Cardiac muscle cell (in vitro differentiated cells and primary cell): ENCODE data around the gene SLC25A26. TPM values are rescaled to one million over a fixed set of nuclear protein-coding genes. Genes with fewer than 3 reads are reported as not detected.

Experiments
- DNase-seq, 2 donors: peaks; one replicate each; pipeline versions ENCODE4 v3.0.0 to v3.0.0-alpha.2; 2010 to 2017; ENCODE audit warnings: low read depth in 1 of 2, low spot score in 1 of 2
- H3K27ac ChIP-seq: fragments of 200-600 bp; sonication (generic); 2 replicates; pipeline ENCODE4 v1.5.1; 2016
- H3K27me3 ChIP-seq: fragments of 200-600 bp; sonication (generic); 2 replicates; pipeline ENCODE4 v1.6.0; 2016; ENCODE audit warnings: control low read depth
- H3K36me3 ChIP-seq: fragments of 200-600 bp; sonication (generic); 2 replicates; pipeline ENCODE4 v1.5.1; 2016; ENCODE audit warnings: control low read depth
- H3K4me1 ChIP-seq: fragments of 200-600 bp; sonication (generic); 2 replicates; pipeline ENCODE4 v1.8.1; 2017; ENCODE audit warnings: low read depth, mild to moderate bottlenecking, mixed run types
- H3K4me3 ChIP-seq: fragments of 200-600 bp; sonication (generic); 2 replicates; pipeline ENCODE4 v1.5.1; 2016; ENCODE audit warnings: mild to moderate bottlenecking
- H3K9me3 ChIP-seq: fragments of 200-600 bp; sonication (generic); 2 replicates; pipeline ENCODE4 v1.5.1; 2017; ENCODE audit warnings: low read depth, mild to moderate bottlenecking, control low read depth
- polyA plus RNA-seq: library from polyadenylated mRNA; unstranded; fragments of >200 nt; fragmentation: Nextera tagmentation; extraction: Ambion mirVana; gene quantifications from 2 replicates; pipeline ENCODE4 v1.2.1, GENCODE V29; 2016
- total RNA-seq: library from RNA; depleted of rRNA; stranded (reverse); fragments of >200 nt; gene quantifications from 2 replicates; pipeline ENCODE4 v1.2.3, GENCODE V29; 2016
- TF ChIP-seq, protein P1 (sequence below): IDR thresholded peaks from 2 replicates; pipeline ENCODE4 v1.5.1; 2012; ENCODE audit warnings: low read depth, mild to moderate bottlenecking, low read length

SLC25A26 gene
- total and polyA plus RNA-seq, 2 experiments from 2014 or later: 22.2 to 41.2 TPM

DNA sequence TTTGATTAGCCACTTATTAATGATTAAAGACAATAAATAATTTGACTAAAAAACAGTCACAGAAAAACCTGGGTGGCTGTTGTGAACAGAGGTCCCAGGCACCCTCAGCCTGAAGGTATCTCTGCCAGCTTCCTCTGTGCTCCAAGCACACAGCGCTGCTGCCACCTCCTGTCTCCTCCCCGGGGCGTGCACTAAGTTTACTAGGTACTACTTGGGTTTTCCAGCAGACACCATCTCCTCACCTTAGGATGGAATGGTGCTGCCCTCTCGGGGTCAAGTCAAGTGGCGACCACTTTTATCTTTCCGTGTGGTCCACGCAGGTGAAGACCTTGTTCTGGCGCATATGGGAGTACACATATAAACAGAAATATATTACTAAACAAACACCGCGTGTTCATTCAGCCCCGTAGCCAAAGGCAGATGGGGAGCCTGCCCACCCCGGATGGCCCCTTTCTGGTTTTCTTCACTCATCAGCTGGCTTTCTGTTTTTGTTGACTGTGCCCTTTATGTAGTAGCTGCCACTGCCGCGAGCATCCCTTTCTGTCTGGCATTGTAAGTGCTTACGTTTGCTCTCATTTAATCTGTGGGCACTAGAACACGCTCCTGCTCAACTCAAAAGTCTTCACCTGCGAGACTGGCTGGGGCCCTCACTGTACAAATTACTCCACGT is 152.0 kb downstream of the SLC25A26 start:
- no peaks in the 10 kb centered on the region for H3K27me3 ChIP-seq
- no peak overlapping the region for H3K4me3 ChIP-seq
- no peak overlapping the region for H3K27ac ChIP-seq
- no peaks in the 10 kb centered on the region for H3K9me3 ChIP-seq
- peak in 1 of 2 donors; percentile 27 for DNase-seq
- TF ChIP-seq, protein P1, sequence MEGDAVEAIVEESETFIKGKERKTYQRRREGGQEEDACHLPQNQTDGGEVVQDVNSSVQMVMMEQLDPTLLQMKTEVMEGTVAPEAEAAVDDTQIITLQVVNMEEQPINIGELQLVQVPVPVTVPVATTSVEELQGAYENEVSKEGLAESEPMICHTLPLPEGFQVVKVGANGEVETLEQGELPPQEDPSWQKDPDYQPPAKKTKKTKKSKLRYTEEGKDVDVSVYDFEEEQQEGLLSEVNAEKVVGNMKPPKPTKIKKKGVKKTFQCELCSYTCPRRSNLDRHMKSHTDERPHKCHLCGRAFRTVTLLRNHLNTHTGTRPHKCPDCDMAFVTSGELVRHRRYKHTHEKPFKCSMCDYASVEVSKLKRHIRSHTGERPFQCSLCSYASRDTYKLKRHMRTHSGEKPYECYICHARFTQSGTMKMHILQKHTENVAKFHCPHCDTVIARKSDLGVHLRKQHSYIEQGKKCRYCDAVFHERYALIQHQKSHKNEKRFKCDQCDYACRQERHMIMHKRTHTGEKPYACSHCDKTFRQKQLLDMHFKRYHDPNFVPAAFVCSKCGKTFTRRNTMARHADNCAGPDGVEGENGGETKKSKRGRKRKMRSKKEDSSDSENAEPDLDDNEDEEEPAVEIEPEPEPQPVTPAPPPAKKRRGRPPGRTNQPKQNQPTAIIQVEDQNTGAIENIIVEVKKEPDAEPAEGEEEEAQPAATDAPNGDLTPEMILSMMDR: no peak
- H3K36me3 ChIP-seq: no peaks in the 10 kb centered on the region
- peaks cover 36% of the 10 kb centered on the region for H3K4me1 ChIP-seq

DNA sequence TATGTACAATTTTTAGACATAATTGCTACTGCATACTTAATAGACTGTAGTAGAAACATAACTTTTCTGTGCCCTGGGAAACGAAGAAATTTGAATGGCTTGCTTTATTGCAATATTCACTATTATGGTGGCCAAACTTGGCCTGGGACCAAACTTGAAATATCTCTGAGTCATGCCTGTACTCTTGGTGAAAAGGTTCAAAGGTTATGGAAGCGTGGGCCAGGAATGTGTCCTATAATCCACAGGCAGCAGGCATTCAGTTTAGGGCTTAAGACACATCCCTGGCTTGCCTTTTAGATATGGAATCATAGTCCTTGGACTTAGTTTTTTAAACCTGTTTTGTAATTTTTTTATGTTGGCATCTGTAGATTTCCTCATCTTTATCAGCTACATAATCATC is 155.8 kb downstream of the SLC25A26 start:
- Histone ChIP-seq H3K27ac (peak overlapping the region; percentile 45), H3K4me1 (peaks cover 34% of the 10 kb centered on the region), H3K4me3 (no peak overlapping the region), H3K27me3 (no peaks in the 10 kb centered on the region), H3K9me3 (no peaks in the 10 kb centered on the region), H3K36me3 (peaks cover 21% of the 10 kb centered on the region)
- TF ChIP-seq, protein P1: no peak
- peak; percentile 46 to 91 for DNase-seq

DNA sequence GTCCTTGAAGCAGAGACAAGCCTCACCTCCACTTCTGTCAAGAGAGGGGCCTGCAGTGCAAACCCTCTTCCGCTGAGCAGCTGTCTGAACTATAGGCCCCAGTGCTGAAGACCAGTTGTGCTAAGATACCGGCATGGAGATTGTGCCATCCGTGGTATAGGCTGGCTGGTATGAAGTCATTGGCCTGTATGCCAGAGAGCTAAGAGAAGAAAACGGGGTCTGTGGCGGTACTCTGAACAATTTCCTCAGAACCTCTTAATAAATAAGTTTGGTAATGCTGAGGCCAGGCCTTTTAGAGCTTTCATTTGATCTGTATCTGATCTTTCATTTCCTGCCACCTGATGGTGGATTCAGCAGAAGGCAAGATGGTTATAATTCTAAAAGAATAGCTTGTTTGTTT is 157.0 kb downstream of the SLC25A26 start:
- no peak overlapping the region for H3K4me3 ChIP-seq
- TF ChIP-seq, protein P1: no peak

DNA sequence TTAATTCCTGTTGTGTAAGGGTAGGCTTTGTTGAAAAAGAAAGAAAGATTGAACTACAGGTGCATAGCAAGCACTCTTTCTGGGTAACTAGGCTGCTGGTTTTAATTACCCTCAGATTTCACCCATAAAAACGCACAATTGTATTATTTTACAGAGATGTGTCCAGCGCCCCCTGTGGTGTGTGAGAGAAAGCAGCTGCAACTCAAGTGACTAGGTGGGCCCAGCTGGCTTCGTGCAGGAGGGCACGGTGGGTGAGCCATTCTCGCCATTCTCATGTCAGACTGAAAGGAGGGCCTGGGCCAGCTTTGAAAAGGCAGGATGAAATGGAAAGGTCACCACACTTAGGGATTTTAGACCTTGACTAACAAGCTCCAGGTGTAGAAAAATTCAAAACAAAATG is 157.5 kb downstream of the SLC25A26 start:
- H3K27me3 ChIP-seq: no peaks in the 10 kb centered on the region
- H3K9me3 ChIP-seq: no peaks in the 10 kb centered on the region
- peaks cover 35% of the 10 kb centered on the region for H3K36me3 ChIP-seq
- H3K4me1 ChIP-seq: peaks cover 30% of the 10 kb centered on the region
- no peak overlapping the region for H3K4me3 ChIP-seq
- DNase-seq: peak in 1 of 2 donors; percentile 36
- H3K27ac ChIP-seq: no peak overlapping the region
- TF ChIP-seq, protein P1: peak; percentile 45

More for the DNA sequence above, 157.0 kb downstream of the SLC25A26 start:
- Histone ChIP-seq H3K9me3 (no peaks in the 10 kb centered on the region), H3K27me3 (no peaks in the 10 kb centered on the region), H3K27ac (no peak overlapping the region), H3K4me1 (peaks cover 30% of the 10 kb centered on the region), H3K36me3 (peaks cover 34% of the 10 kb centered on the region)
- DNase-seq: no peak

DNA sequence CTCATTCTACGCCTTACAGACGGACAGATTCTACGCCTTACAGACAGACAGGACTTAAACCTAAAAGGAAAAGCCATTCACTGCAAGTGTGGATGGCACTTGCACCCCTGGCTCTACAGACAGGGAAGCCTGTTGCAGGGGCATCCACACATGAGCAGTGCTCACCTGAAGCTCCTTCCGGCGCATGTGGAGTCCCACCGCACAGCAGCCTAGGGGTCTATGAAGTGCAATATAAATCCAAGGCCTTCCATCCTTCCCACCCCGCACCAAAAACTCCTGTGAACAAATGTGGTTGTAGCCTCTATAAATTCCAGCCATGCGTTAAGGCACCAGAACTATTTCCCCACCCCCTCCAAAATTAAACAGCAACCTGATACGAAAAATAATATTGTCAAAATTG is 158.8 kb downstream of the SLC25A26 start:
- Histone ChIP-seq H3K4me3 (no peak overlapping the region), H3K36me3 (peaks cover 35% of the 10 kb centered on the region), H3K9me3 (no peaks in the 10 kb centered on the region), H3K27me3 (no peaks in the 10 kb centered on the region), H3K4me1 (peaks cover 30% of the 10 kb centered on the region), H3K27ac (no peak overlapping the region)
- DNase-seq: no peak
- TF ChIP-seq, protein P1: no peak
